HCT116 (cell line): ENCODE measurements around the gene EBP. TPM values are rescaled to one million over a fixed set of nuclear protein-coding genes. Genes with fewer than 3 reads are reported as not detected.

ENCODE experiments used
- ATAC-seq: fragments of 200-7000 bp; cut with Tn5 transposase; 2 replicates; pipeline ENCODE4 v1.9.1; 2020; ENCODE audit warnings: mild to moderate bottlenecking, moderate library complexity
- BruUV-seq: library from RNA; stranded (reverse); fragments of 400-500 nt; replicated peaks from 2 replicates; lab custom pipeline; 2021; lab: Mats Ljungman, UMichigan
- CTCF ChIA-PET: fragments of 300-600 bp; sonication (Branson Sonifier 250); formaldehyde crosslinking; loops from one replicate; lab custom pipeline; 2021; ENCODE audit warnings: antibody characterized with exemption; lab: Charles Lee
- POLR2A ChIA-PET: fragments of 300-600, 350-600 bp; sonication (Branson Sonifier 250); formaldehyde crosslinking; loops from one replicate; lab custom pipeline; 2021; ENCODE audit warnings: antibody characterized with exemption; lab: Charles Lee
- RAD21 ChIA-PET, 2 experiments: fragments of 300-600 bp; sonication (Branson Sonifier 250); formaldehyde crosslinking; loops; one replicate each; lab custom pipeline; 2023; ENCODE audit warnings: low total read pairs in 2 of 2; ENCODE audit not compliant: uncharacterized antibody in 2 of 2, unreplicated experiment in 2 of 2, low non-redundant PET in 1 of 2; lab: Charles Lee
- DNase-seq: peaks from one replicate; pipeline ENCODE4 v3.0.0-alpha.2; 2010; ENCODE audit warnings: low read depth, low spot score
- H2AFZ ChIP-seq: fragments of 200-600 bp; shearing (Covaris generic), sonication (generic); 2 replicates; pipeline ENCODE4 v1.6.1; 2017; ENCODE audit warnings: low read depth, mixed run types, mixed read lengths, antibody characterized with exemption, low read length; ENCODE audit not compliant: poor library complexity, severe bottlenecking
- H3K27ac ChIP-seq: 2 replicates; pipeline ENCODE4 v1.5.1; 2012; ENCODE audit warnings: low read depth, low read length
- H3K27me3 ChIP-seq: fragments of 200-600 bp; sonication (generic); 2 replicates; pipeline ENCODE4 v1.6.1; 2016; ENCODE audit warnings: mixed run types, low read length, mixed read lengths; ENCODE audit not compliant: insufficient read depth
- H3K36me3 ChIP-seq, 2 experiments: fragments of 200-500 bp in 1 of 2; fragments of 200-600 bp in 1 of 2; sonication (Bioruptor generic) in 1 of 2; sonication (generic) in 1 of 2; 2 replicates each; pipeline versions ENCODE4 v1.5.1 to v1.6.1; 2014 to 2016; ENCODE audit warnings: low read length in 2 of 2, inconsistent platforms in 1 of 2, mixed read lengths in 1 of 2, mixed run types in 1 of 2; ENCODE audit not compliant: insufficient read depth in 2 of 2, control insufficient read depth in 1 of 2
- H3K4me1 ChIP-seq, 2 experiments: fragments of 200-600 bp in 1 of 2; sonication (generic) in 1 of 2; 2 replicates each; pipeline versions ENCODE4 v1.5.1 to v1.6.1; 2012 to 2017; ENCODE audit warnings: low read length in 2 of 2, inconsistent platforms in 1 of 2, mild to moderate bottlenecking in 1 of 2, mixed read lengths in 1 of 2, mixed run types in 1 of 2, moderate library complexity in 1 of 2; ENCODE audit not compliant: insufficient read depth in 2 of 2, control insufficient read depth in 1 of 2
- H3K4me2 ChIP-seq: fragments of 200-600 bp; sonication (generic); 2 replicates; pipeline ENCODE4 v1.6.1; 2017; ENCODE audit warnings: mixed run types, low read length, mixed read lengths
- H3K4me3 ChIP-seq, 2 experiments: fragments of 200-600 bp in 1 of 2; sonication (generic) in 1 of 2; replicated peaks in 1 of 2; 2 replicates each; pipeline ENCODE4 v1.5.1; 2011 to 2016; ENCODE audit warnings: low read length in 2 of 2, control low read depth in 1 of 2, low read depth in 1 of 2, mild to moderate bottlenecking in 1 of 2, mixed read lengths in 1 of 2, mixed run types in 1 of 2
- H3K79me2 ChIP-seq: fragments of 200-600 bp; sonication (generic); 2 replicates; pipeline ENCODE4 v1.6.1; 2017; ENCODE audit warnings: mild to moderate bottlenecking, mixed run types, low read length, moderate library complexity, mixed read lengths; ENCODE audit not compliant: insufficient read depth
- H3K9ac ChIP-seq: fragments of 200-600 bp; sonication (generic); 2 replicates; pipeline ENCODE4 v1.6.1; 2016; ENCODE audit warnings: low read length, mixed read lengths
- H3K9me2 ChIP-seq: fragments of 200-600 bp; sonication (generic), shearing (Covaris generic); 2 replicates; pipeline ENCODE4 v1.6.1; 2017; ENCODE audit warnings: mixed run types, mild to moderate bottlenecking, moderate library complexity; ENCODE audit not compliant: insufficient read depth
- H3K9me3 ChIP-seq, 2 experiments: fragments of 200-500 bp in 1 of 2; fragments of 200-600 bp in 1 of 2; sonication (Bioruptor generic) in 1 of 2; sonication (generic) in 1 of 2; 2 replicates each; pipeline ENCODE4 v1.6.1; 2014 to 2017; ENCODE audit warnings: low read length in 2 of 2, mixed read lengths in 2 of 2, inconsistent platforms in 1 of 2, low read depth in 1 of 2, mild to moderate bottlenecking in 1 of 2, mixed run types in 1 of 2, moderate library complexity in 1 of 2; ENCODE audit not compliant: control insufficient read depth in 1 of 2, insufficient read depth in 1 of 2
- H4K20me1 ChIP-seq: fragments of 200-600 bp; sonication (generic), shearing (Covaris generic); 2 replicates; pipeline ENCODE4 v1.6.1; 2017; ENCODE audit warnings: mixed run types, mild to moderate bottlenecking, moderate library complexity; ENCODE audit not compliant: insufficient read depth
- CBX3 ChIP-seq: IDR thresholded peaks from 2 replicates; pipeline ENCODE4 v1.6.1; 2012; ENCODE audit warnings: low read depth
- CEBPB ChIP-seq: IDR thresholded peaks from 2 replicates; pipeline ENCODE4 v1.6.1; 2012; ENCODE audit warnings: low read depth
- RAD21 ChIP-seq: IDR thresholded peaks from 2 replicates; pipeline ENCODE4 v1.6.1; 2012; ENCODE audit warnings: low read depth, mild to moderate bottlenecking
- SRF ChIP-seq: IDR thresholded peaks from 2 replicates; pipeline ENCODE4 v1.6.1; 2012; ENCODE audit warnings: low read depth
- YY1 ChIP-seq: IDR thresholded peaks from 2 replicates; pipeline ENCODE4 v1.6.1; 2011; ENCODE audit warnings: low read length, low read depth, moderate library complexity, mild to moderate bottlenecking; ENCODE audit not compliant: insufficient replicate concordance; ENCODE audit errors: extremely low read depth
- ZNF274 ChIP-seq: fragments of 200-500 bp; sonication (Bioruptor generic); IDR thresholded peaks from 2 replicates; pipeline ENCODE4 v1.6.1; 2014; ENCODE audit warnings: mild to moderate bottlenecking, low read depth, low read length, inconsistent platforms
- intact Hi-C: fragments of 100-400 bp; cut with micrococcal nuclease; formaldehyde crosslinking; loops from 2 replicates; pipeline ENCODE4 v1.10.0; 2022
- total RNA-seq: library from RNA; stranded (reverse); gene quantifications from one replicate; pipeline ENCODE4 v1.2.1, GENCODE V29; 2021; ENCODE audit not compliant: unreplicated experiment
- TF ChIP-seq, protein P1 (sequence below): IDR thresholded peaks from 2 replicates; pipeline ENCODE4 v1.6.1; 2012

The EBP gene
- total RNA-seq, 1 experiment from 2014 or later = 93.8 TPM

DNA sequence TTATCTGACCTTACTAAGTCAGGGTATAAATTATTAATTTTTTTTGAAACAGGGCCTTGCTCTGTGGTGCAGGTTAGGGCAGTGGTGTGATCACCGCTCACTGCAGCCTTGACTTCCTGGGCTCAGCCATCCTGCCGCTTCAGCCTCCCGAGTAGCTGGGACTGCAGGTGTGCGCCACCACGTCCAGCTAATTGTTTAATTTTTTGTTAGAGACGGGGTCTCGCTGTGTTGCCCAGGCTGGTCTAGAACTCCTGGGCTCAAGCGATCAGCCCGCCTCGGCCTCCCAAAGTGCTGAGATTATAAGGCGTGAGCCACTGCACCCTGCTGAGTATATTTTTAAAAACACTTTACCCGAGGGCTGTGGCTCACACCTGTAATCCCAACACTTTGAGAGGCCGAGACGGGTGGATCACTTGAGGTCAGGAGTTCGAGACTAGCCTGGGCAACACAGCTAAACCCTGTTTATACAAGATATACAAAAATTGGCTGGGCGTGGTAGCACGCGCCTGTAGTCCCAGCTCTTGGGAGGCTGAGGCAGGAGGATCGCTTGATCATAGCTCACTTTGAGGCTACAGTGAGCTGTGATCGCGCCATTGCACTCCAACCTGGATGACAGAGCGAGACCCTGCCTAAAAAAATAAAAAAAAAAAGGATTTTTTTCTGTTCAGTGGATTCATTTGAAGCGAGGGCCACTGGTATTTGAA is 17.2 kb downstream of the EBP start:
- Histone ChIP-seq H3K27me3 (no peaks in the 10 kb centered on the region), H3K9ac (no peak overlapping the region)
- no peak for DNase-seq
- no peak for ATAC-seq
- POLR2A ChIA-PET = interaction anchor here (1.2 to 1.5 kb wide), 2 partner anchors 17 to 31 kb away, joined by 3 to 4 read pairs; no protein-coding TSS in a partner anchor
- TF ChIP-seq CBX3 = no peak
- TF ChIP-seq, protein P1, sequence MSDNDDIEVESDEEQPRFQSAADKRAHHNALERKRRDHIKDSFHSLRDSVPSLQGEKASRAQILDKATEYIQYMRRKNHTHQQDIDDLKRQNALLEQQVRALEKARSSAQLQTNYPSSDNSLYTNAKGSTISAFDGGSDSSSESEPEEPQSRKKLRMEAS = no peak
- no peak for TF ChIP-seq YY1
- no peak for TF ChIP-seq SRF
- no peak for TF ChIP-seq RAD21
- no peak for TF ChIP-seq CEBPB
- TF ChIP-seq ZNF274 = no peak
- TF ChIP-seq, all 23 proteins: peak for 0
- Histone ChIP-seq H3K4me3 (no peak overlapping the region), H3K9me2 (no peaks in the 10 kb centered on the region), H3K27ac (0 out of 2 replicates have a peak overlapping the region, but pooled peaks have one; percentile 32), H3K36me3 (no peaks in the 10 kb centered on the region), H3K9me3 (no peaks in the 10 kb centered on the region), H3K4me1 (peaks cover 0 to 15% of the 10 kb centered on the region in 2 experiments; a peak in 3 of 4 replicates), H4K20me1 (no peaks in the 10 kb centered on the region), H3K4me2 (peak overlapping the region; percentile 44), H3K79me2 (no peaks in the 10 kb centered on the region), H2AFZ (no peak overlapping the region)
- no TSS peak for BruUV-seq
- ChIA-PET CTCF (interaction anchor here (1.1 to 1.6 kb wide), 4 partner anchors 11 to 456 kb away, joined by 3 to 7 read pairs (median 4); no protein-coding TSS in a partner anchor), RAD21 (interaction anchor here in 1 of 2 experiments (0.6 kb wide), 1 partner anchor 36 kb away, joined by 3 read pairs; no protein-coding TSS in a partner anchor)
- intact Hi-C loops = loop anchor here (2.0 kb wide), 2 partner anchors 36 to 62 kb away; partner anchors contain the start of genes FTSJ1 and RBM3
